Measurements from ENCODE around the gene NSMCE1.

The NSMCE1 gene

GRCh38 chr16:27259710-27260109 lies 8.9 kb downstream of the NSMCE1 start:
- H3K36me3 ChIP-seq (ENCODE audit: control insufficient read depth in 4 of 4, insufficient read depth in 4 of 4, low read length in 3 of 4) = peaks cover 8 to 24% (median 17%) of the 10 kb centered on the region in 4 experiments
- WGBS (ENCODE audit: insufficient coverage) = no CpG with 5 or more reads among the region's 4 CpGs
- DNase-seq = no peak
- peaks cover 0 to 9% (median 0%) of the 10 kb centered on the region in 4 experiments for H3K4me1 ChIP-seq (ENCODE audit: control extremely low read depth in 1 of 4, control insufficient read depth in 4 of 4, insufficient read depth in 4 of 4, low read length in 3 of 4)
- no peaks in the 10 kb centered on the region for H3K9me3 ChIP-seq (ENCODE audit: control extremely low read depth in 1 of 5, control insufficient read depth in 4 of 5, insufficient read depth in 2 of 5, low read depth in 1 of 5, low read length in 4 of 5)
- no peak overlapping the region for H3K27ac ChIP-seq (ENCODE audit: insufficient read depth in 1 of 2, low read depth in 1 of 2, low read length in 2 of 2, poor library complexity in 1 of 2, severe bottlenecking in 2 of 2)
- POLR2A ChIA-PET = no interaction called here
- H3K27me3 ChIP-seq (replicated peaks in 2 of 5; ENCODE audit: control insufficient read depth in 4 of 5, insufficient read depth in 5 of 5, low read length in 4 of 5) = no peaks in the 10 kb centered on the region
- CTCF ChIA-PET = no interaction called here
- H3K4me3 ChIP-seq (ENCODE audit: control insufficient read depth in 1 of 7, extremely low read depth in 1 of 7, insufficient read depth in 4 of 7, low read depth in 2 of 7, low read length in 6 of 7) = no peak overlapping the region

DNA sequence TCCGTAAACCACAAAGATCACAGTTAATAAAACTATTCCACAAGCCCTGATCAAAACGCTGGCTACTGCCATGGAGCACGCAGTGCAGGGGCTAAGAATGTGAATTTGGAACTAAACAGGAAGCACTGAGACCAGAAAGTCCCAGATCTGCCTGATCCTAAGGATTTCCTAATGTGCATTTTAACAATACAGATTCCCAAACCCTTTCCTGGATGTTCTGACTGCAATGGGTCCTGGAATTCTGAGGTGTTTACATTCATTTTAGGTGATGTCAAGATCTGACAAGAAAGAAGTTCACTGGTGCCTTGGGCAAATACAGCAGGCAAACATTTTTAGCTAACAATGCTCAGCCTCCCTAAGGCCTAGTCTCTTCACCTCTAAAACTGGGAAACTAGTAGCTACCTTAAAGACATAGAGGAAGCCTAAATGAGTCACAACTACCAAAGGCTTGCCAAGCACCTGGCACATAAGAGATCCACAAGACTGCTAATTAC lies 10.3 kb downstream of the NSMCE1 start:
- no peak overlapping the region for H3K4me3 ChIP-seq (ENCODE audit: control insufficient read depth in 1 of 7, extremely low read depth in 1 of 7, insufficient read depth in 4 of 7, low read depth in 2 of 7, low read length in 6 of 7)
- 83% methylated on average over 2 of the region's 3 CpGs for WGBS (ENCODE audit: insufficient coverage)
- no peak for DNase-seq
- H3K36me3 ChIP-seq (ENCODE audit: control insufficient read depth in 4 of 4, insufficient read depth in 4 of 4, low read length in 3 of 4) = peaks cover 8 to 24% (median 18%) of the 10 kb centered on the region in 4 experiments
- ChIA-PET CTCF (interaction anchor here (0.7 kb wide), 1 partner anchor 13 kb away, joined by 3 read pairs; no protein-coding TSS in a partner anchor), POLR2A (no interaction called here)
- no peaks in the 10 kb centered on the region for H3K9me3 ChIP-seq (ENCODE audit: control extremely low read depth in 1 of 5, control insufficient read depth in 4 of 5, insufficient read depth in 2 of 5, low read depth in 1 of 5, low read length in 4 of 5)
- no peaks in the 10 kb centered on the region for H3K27me3 ChIP-seq (replicated peaks in 2 of 5; ENCODE audit: control insufficient read depth in 4 of 5, insufficient read depth in 5 of 5, low read length in 4 of 5)
- no peak overlapping the region for H3K27ac ChIP-seq (ENCODE audit: insufficient read depth in 1 of 2, low read depth in 1 of 2, low read length in 2 of 2, poor library complexity in 1 of 2, severe bottlenecking in 2 of 2)
- H3K4me1 ChIP-seq (ENCODE audit: control extremely low read depth in 1 of 4, control insufficient read depth in 4 of 4, insufficient read depth in 4 of 4, low read length in 3 of 4) = peaks cover 0 to 6% (median 0%) of the 10 kb centered on the region in 4 experiments

GRCh38 chr16:27257271-27257670 lies 11.3 kb downstream of the NSMCE1 start:
- peaks cover 8 to 24% (median 18%) of the 10 kb centered on the region in 4 experiments for H3K36me3 ChIP-seq (ENCODE audit: control insufficient read depth in 4 of 4, insufficient read depth in 4 of 4, low read length in 3 of 4)
- no peak overlapping the region for H3K4me3 ChIP-seq (ENCODE audit: control insufficient read depth in 1 of 7, extremely low read depth in 1 of 7, insufficient read depth in 4 of 7, low read depth in 2 of 7, low read length in 6 of 7)
- no peak for DNase-seq
- no peak overlapping the region for H3K27ac ChIP-seq (ENCODE audit: insufficient read depth in 1 of 2, low read depth in 1 of 2, low read length in 2 of 2, poor library complexity in 1 of 2, severe bottlenecking in 2 of 2)
- peaks cover 0 to 4% (median under 1%) of the 10 kb centered on the region in 4 experiments for H3K4me1 ChIP-seq (ENCODE audit: control extremely low read depth in 1 of 4, control insufficient read depth in 4 of 4, insufficient read depth in 4 of 4, low read length in 3 of 4)
- no peaks in the 10 kb centered on the region for H3K27me3 ChIP-seq (replicated peaks in 2 of 5; ENCODE audit: control insufficient read depth in 4 of 5, insufficient read depth in 5 of 5, low read length in 4 of 5)
- CTCF ChIA-PET = interaction anchor here (0.7 to 1.4 kb wide), 2 partner anchors 8 to 22 kb away, joined by 3 to 4 read pairs; no protein-coding TSS in a partner anchor
- WGBS (ENCODE audit: insufficient coverage) = 97% methylated on average over 12 of the region's 14 CpGs
- no peaks in the 10 kb centered on the region for H3K9me3 ChIP-seq (ENCODE audit: control extremely low read depth in 1 of 5, control insufficient read depth in 4 of 5, insufficient read depth in 2 of 5, low read depth in 1 of 5, low read length in 4 of 5)
- POLR2A ChIA-PET = no interaction called here

DNA sequence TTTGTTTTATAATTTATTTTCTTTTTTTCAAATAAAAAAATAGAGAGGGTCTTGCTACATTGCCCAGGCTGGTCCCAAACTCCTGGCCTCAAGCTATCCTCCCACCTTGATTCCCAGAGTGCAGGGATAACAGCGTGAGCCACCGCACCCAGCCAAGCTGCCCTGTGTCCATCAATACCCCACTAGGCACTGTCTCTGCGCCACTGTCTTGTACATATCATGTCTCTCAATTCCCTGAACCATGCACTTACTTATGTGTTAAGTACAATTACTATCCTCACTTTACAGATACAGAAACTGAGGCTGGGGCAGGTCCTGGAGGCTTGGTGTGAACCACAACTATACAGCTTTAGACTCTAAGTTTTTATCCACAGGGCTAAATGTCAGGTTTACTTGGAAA lies 11.7 kb downstream of the NSMCE1 start:
- no peak overlapping the region for H3K4me3 ChIP-seq (ENCODE audit: control insufficient read depth in 1 of 7, extremely low read depth in 1 of 7, insufficient read depth in 4 of 7, low read depth in 2 of 7, low read length in 6 of 7)
- peaks cover 0 to 4% (median 0%) of the 10 kb centered on the region in 4 experiments for H3K4me1 ChIP-seq (ENCODE audit: control extremely low read depth in 1 of 4, control insufficient read depth in 4 of 4, insufficient read depth in 4 of 4, low read length in 3 of 4)
- no peaks in the 10 kb centered on the region for H3K27me3 ChIP-seq (replicated peaks in 2 of 5; ENCODE audit: control insufficient read depth in 4 of 5, insufficient read depth in 5 of 5, low read length in 4 of 5)
- no peak overlapping the region for H3K27ac ChIP-seq (ENCODE audit: insufficient read depth in 1 of 2, low read depth in 1 of 2, low read length in 2 of 2, poor library complexity in 1 of 2, severe bottlenecking in 2 of 2)
- DNase-seq = no peak
- H3K36me3 ChIP-seq (ENCODE audit: control insufficient read depth in 4 of 4, insufficient read depth in 4 of 4, low read length in 3 of 4) = peaks cover 8 to 28% (median 18%) of the 10 kb centered on the region in 4 experiments
- ChIA-PET POLR2A (no interaction called here), CTCF (interaction anchor here (0.7 to 1.4 kb wide), 2 partner anchors 8 to 21 kb away, joined by 3 to 4 read pairs; no protein-coding TSS in a partner anchor)
- WGBS (ENCODE audit: insufficient coverage) = 94% methylated on average over 2 of the region's 3 CpGs
- no peaks in the 10 kb centered on the region for H3K9me3 ChIP-seq (ENCODE audit: control extremely low read depth in 1 of 5, control insufficient read depth in 4 of 5, insufficient read depth in 2 of 5, low read depth in 1 of 5, low read length in 4 of 5)

DNA sequence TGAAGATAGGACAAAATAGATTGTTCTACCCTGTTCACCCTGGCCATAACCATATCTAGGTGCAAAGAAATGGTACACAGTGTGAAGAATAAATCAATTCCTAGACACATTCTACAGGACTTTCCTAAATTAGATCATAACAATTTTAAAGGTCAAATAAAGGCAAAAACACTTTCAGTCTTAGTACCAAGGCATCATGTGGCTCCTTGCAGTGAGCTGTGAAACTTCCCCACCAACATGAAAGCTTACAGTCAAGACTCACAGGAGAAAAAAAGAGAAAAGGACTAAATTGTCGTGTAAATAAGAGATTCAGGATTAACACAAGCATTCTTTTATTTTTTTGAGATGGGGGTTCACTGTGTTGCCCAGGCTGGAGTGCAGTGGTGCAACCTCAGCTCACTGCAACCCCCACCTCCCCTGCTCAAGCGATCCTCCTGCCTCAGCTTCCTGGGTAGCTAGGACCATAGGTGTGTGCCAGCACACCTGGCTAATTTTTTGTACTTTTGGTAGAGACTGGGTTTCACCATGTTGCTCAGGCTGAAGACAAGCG lies 14.2 kb downstream of the NSMCE1 start:
- POLR2A ChIA-PET = no interaction called here
- Histone ChIP-seq H3K9me3 (ENCODE audit: control extremely low read depth in 1 of 5, control insufficient read depth in 4 of 5, insufficient read depth in 2 of 5, low read depth in 1 of 5, low read length in 4 of 5) (no peaks in the 10 kb centered on the region), H3K36me3 (ENCODE audit: control insufficient read depth in 4 of 4, insufficient read depth in 4 of 4, low read length in 3 of 4) (peaks cover 8 to 34% (median 22%) of the 10 kb centered on the region in 4 experiments), H3K4me1 (ENCODE audit: control extremely low read depth in 1 of 4, control insufficient read depth in 4 of 4, insufficient read depth in 4 of 4, low read length in 3 of 4) (peaks cover 0 to 4% (median 0%) of the 10 kb centered on the region in 4 experiments), H3K4me3 (ENCODE audit: control insufficient read depth in 1 of 7, extremely low read depth in 1 of 7, insufficient read depth in 4 of 7, low read depth in 2 of 7, low read length in 6 of 7) (no peak overlapping the region), H3K27ac (ENCODE audit: insufficient read depth in 1 of 2, low read depth in 1 of 2, low read length in 2 of 2, poor library complexity in 1 of 2, severe bottlenecking in 2 of 2) (no peak overlapping the region), H3K27me3 (replicated peaks in 2 of 5; ENCODE audit: control insufficient read depth in 4 of 5, insufficient read depth in 5 of 5, low read length in 4 of 5) (no peaks in the 10 kb centered on the region)
- WGBS (ENCODE audit: insufficient coverage) = 100% methylated on average over 1 of the region's 3 CpGs
- DNase-seq = no peak
- CTCF ChIA-PET = interaction anchor here (1.1 to 2.0 kb wide), 3 partner anchors 8 to 14 kb away, joined by 3 to 6 read pairs (median 4); no protein-coding TSS in a partner anchor

GRCh38 chr16:27253526-27253930 lies 15.0 kb downstream of the NSMCE1 start:
- Histone ChIP-seq H3K36me3 (ENCODE audit: control insufficient read depth in 4 of 4, insufficient read depth in 4 of 4, low read length in 3 of 4) (peaks cover 8 to 34% (median 23%) of the 10 kb centered on the region in 4 experiments), H3K4me3 (ENCODE audit: control insufficient read depth in 1 of 7, extremely low read depth in 1 of 7, insufficient read depth in 4 of 7, low read depth in 2 of 7, low read length in 6 of 7) (no peak overlapping the region), H3K4me1 (ENCODE audit: control extremely low read depth in 1 of 4, control insufficient read depth in 4 of 4, insufficient read depth in 4 of 4, low read length in 3 of 4) (peaks cover 0 to 4% (median 0%) of the 10 kb centered on the region in 4 experiments), H3K27me3 (replicated peaks in 2 of 5; ENCODE audit: control insufficient read depth in 4 of 5, insufficient read depth in 5 of 5, low read length in 4 of 5) (no peaks in the 10 kb centered on the region), H3K27ac (ENCODE audit: insufficient read depth in 1 of 2, low read depth in 1 of 2, low read length in 2 of 2, poor library complexity in 1 of 2, severe bottlenecking in 2 of 2) (no peak overlapping the region), H3K9me3 (ENCODE audit: control extremely low read depth in 1 of 5, control insufficient read depth in 4 of 5, insufficient read depth in 2 of 5, low read depth in 1 of 5, low read length in 4 of 5) (no peaks in the 10 kb centered on the region)
- ChIA-PET CTCF (interaction anchor here (1.4 kb wide), 1 partner anchor 9 kb away, joined by 3 read pairs; no protein-coding TSS in a partner anchor), POLR2A (no interaction called here)
- no peak for DNase-seq
- 73% methylated on average over 2 of the region's 6 CpGs for WGBS (ENCODE audit: insufficient coverage)

DNA sequence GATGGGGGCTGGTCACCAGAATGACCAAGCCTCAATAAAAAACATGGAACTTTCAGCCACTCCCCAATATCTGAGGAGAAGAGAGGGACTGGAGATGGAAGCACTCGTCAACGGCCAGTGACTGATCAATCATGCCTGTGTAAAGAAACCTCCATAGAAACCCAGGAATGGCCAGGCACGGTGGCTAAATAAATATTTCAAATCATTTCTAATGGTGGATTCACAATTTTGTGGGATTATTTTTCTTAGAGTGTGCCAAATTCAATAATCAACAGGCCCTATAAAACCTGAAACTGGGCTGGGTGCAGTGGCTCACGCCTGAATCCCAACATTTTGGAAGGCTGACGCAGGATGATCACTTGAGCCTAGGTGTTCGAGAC lies 16.4 kb downstream of the NSMCE1 start:
- Histone ChIP-seq H3K4me3 (ENCODE audit: control insufficient read depth in 1 of 7, extremely low read depth in 1 of 7, insufficient read depth in 4 of 7, low read depth in 2 of 7, low read length in 6 of 7) (no peak overlapping the region), H3K4me1 (ENCODE audit: control extremely low read depth in 1 of 4, control insufficient read depth in 4 of 4, insufficient read depth in 4 of 4, low read length in 3 of 4) (peaks cover 0 to 4% (median under 1%) of the 10 kb centered on the region in 4 experiments), H3K27me3 (replicated peaks in 2 of 5; ENCODE audit: control insufficient read depth in 4 of 5, insufficient read depth in 5 of 5, low read length in 4 of 5) (no peaks in the 10 kb centered on the region), H3K9me3 (ENCODE audit: control extremely low read depth in 1 of 5, control insufficient read depth in 4 of 5, insufficient read depth in 2 of 5, low read depth in 1 of 5, low read length in 4 of 5) (peaks cover 0 to 2% (median 0%) of the 10 kb centered on the region in 5 experiments), H3K27ac (ENCODE audit: insufficient read depth in 1 of 2, low read depth in 1 of 2, low read length in 2 of 2, poor library complexity in 1 of 2, severe bottlenecking in 2 of 2) (no peak overlapping the region), H3K36me3 (ENCODE audit: control insufficient read depth in 4 of 4, insufficient read depth in 4 of 4, low read length in 3 of 4) (peaks cover 8 to 35% (median 20%) of the 10 kb centered on the region in 4 experiments)
- 97% methylated on average over 3 of the region's 6 CpGs for WGBS (ENCODE audit: insufficient coverage)
- POLR2A ChIA-PET = no interaction called here
- DNase-seq = no peak
- CTCF ChIA-PET = no interaction called here

Measured in common myeloid progenitor, CD34-positive (primary cell).